ENCODE measurements around the gene MPHOSPH9. TPM values are rescaled to one million over a fixed set of nuclear protein-coding genes. Genes with fewer than 3 reads are reported as not detected.

MPHOSPH9 gene
- total RNA-seq, 4 donors from 2014 or later = 3.5 to 16.8 (median 9.8) TPM

DNA sequence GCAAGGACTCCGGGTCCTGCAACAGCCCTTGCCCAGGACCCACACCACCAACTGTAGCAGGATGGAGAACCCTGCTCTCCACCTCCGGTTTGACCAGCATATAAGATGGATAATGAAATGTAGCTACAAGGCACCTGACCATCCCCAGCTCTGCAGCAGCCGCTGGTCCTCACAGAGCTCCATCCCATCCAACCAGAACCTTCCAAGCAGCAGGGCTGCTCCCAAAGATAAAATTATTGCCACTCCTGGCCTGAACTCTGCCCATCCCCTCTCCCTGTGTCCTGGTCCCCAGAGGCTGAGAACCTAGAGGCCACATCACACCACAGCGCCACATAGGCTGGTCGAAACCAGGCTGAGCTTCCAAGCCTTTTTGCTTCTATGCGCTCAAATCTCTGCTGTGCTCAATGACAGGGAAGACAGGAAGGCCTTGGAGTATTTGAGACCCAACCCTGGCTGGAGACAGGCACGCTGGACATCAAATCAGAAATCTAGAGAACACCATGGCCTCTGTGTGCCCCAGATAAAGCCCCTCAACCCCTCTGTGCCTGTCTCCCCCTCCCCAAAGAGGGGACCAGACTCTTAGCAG is 34.5 kb upstream of the MPHOSPH9 start:
- WGBS, 2 donors = 90 to 95% methylated on average over 7 of the region's 7 CpGs
- TF ChIP-seq, protein P1, sequence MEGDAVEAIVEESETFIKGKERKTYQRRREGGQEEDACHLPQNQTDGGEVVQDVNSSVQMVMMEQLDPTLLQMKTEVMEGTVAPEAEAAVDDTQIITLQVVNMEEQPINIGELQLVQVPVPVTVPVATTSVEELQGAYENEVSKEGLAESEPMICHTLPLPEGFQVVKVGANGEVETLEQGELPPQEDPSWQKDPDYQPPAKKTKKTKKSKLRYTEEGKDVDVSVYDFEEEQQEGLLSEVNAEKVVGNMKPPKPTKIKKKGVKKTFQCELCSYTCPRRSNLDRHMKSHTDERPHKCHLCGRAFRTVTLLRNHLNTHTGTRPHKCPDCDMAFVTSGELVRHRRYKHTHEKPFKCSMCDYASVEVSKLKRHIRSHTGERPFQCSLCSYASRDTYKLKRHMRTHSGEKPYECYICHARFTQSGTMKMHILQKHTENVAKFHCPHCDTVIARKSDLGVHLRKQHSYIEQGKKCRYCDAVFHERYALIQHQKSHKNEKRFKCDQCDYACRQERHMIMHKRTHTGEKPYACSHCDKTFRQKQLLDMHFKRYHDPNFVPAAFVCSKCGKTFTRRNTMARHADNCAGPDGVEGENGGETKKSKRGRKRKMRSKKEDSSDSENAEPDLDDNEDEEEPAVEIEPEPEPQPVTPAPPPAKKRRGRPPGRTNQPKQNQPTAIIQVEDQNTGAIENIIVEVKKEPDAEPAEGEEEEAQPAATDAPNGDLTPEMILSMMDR (IDR thresholded peaks at IDR 0.05) = no peak
- TF ChIP-seq POLR2A (IDR thresholded peaks at IDR 0.05) = no peak
- DNase-seq (ENCODE audit: low spot score in 2 of 2) = no peak
- no peak overlapping the region for H3K4me3 ChIP-seq (ENCODE audit: low read depth, poor library complexity, severe bottlenecking)
- intact Hi-C loops (cut with DNase I; ENCODE audit: low total_unique reads) = no loop called here

DNA sequence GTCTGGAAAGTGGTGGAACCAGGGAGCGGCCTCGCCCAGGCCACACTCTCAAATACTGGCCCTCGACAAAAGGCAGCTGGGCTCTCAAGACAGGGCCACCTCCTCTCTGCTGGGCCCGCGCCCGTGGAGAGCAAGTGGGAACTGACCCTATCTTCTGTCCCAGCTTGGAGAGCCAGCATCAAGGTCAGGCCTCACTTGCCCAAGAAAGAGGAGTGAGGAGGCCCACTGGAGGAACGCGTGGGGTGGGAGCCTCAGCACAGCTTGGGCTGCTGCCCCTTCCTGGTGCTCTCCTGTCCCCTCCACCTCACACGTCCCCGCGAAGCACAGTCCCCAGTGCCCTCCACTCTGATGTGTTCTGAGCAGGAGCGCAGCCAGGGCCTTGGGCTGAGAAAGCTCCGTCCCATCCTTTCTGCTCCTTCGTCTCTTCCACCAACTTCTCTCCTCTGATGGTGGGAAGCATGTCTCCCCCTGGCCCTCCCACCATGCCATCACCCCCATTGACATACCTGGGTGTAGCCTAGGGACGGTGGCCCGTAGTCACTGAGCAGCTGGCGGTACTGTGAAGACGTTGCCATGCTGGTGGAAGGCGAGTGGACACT is 33.8 kb upstream of the MPHOSPH9 start:
- WGBS, 2 donors = 81 to 85% methylated on average over 17 to 19 of the region's 19 CpGs
- TF ChIP-seq, protein P1 (IDR thresholded peaks at IDR 0.05) = no peak
- no peak for TF ChIP-seq POLR2A (IDR thresholded peaks at IDR 0.05)
- intact Hi-C loops (cut with DNase I; ENCODE audit: low total_unique reads) = no loop called here

DNA sequence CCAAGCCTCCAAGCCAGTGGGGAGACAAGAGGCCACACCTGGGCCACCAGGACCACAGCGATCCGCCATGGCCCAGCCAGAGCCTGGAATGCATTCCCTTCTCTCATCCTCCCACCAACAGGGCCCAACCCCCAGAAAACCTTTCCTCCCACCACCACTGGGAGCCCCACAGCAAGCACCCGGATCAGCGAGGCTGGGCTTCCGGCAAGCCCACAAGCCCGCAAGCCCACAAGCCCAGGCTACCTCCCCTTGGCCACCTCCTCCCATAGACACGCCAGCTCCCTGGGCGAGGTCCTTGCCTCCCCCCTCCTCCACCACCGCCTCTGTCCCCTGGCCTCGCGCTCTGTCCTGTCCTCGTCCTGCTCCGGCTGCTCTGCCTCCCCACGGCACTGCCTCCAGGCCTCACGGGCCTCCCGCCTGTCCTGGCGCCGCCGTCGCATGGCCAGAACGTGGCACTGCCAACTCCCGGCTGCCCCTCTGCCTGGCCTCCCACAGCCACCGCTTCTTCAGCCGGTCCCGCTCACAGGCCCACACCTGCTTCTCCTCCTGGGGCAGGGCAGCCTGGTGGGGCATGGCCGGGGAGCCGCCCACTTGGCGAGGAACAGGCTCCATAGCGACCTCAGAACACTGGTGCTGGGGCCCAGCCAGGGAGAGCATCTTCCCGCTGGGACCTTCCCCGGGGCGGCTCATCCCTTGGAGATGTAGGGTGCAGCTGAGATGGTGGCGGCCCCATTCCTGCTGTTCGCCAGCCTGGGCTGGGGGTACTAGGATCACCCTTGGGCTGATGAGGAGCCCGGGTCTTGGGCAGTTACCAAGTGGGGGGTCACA is 33.1 kb upstream of the MPHOSPH9 start:
- DNase-seq (ENCODE audit: low spot score in 2 of 2) = no peak
- WGBS, 2 donors = 70 to 72% methylated on average over 30 to 35 of the region's 35 CpGs
- TF ChIP-seq, protein P1 (IDR thresholded peaks at IDR 0.05) = no peak
- no peak for TF ChIP-seq POLR2A (IDR thresholded peaks at IDR 0.05)
- intact Hi-C loops (cut with DNase I; ENCODE audit: low total_unique reads) = no loop called here
- H3K4me3 ChIP-seq (ENCODE audit: low read depth, poor library complexity, severe bottlenecking) = no peak overlapping the region

More for the DNA sequence above, 33.8 kb upstream of the MPHOSPH9 start:
- no peak for DNase-seq (ENCODE audit: low spot score in 2 of 2)
- no peak overlapping the region for H3K4me3 ChIP-seq (ENCODE audit: low read depth, poor library complexity, severe bottlenecking)

DNA sequence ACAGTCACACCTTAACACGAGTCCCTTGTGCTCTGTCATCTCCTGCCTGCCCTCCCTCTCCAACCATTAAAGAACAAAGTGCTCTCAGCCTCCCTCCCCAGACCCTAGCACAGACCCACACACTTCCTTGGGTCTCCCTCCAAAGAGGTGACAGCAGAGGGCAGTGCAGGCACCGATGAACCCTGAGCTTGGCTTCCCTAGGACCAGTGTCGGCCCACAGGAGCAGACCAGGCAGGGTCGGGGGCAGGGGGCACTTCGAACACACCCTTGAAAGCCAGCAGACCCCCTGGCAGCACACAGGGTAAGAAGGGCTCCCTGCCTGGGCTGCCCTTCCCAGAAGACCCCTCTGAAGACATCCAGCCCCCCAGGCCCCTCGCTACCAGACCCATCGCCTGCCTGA is 31.7 kb upstream of the MPHOSPH9 start:
- TF ChIP-seq, protein P1 (IDR thresholded peaks at IDR 0.05) = no peak
- TF ChIP-seq POLR2A (IDR thresholded peaks at IDR 0.05) = no peak
- DNase-seq (ENCODE audit: low spot score in 2 of 2) = no peak
- intact Hi-C loops (cut with DNase I; ENCODE audit: low total_unique reads) = no loop called here
- WGBS, 2 donors = 62 to 67% methylated on average over 5 to 7 of the region's 7 CpGs
- H3K4me3 ChIP-seq (ENCODE audit: low read depth, poor library complexity, severe bottlenecking) = no peak overlapping the region

DNA sequence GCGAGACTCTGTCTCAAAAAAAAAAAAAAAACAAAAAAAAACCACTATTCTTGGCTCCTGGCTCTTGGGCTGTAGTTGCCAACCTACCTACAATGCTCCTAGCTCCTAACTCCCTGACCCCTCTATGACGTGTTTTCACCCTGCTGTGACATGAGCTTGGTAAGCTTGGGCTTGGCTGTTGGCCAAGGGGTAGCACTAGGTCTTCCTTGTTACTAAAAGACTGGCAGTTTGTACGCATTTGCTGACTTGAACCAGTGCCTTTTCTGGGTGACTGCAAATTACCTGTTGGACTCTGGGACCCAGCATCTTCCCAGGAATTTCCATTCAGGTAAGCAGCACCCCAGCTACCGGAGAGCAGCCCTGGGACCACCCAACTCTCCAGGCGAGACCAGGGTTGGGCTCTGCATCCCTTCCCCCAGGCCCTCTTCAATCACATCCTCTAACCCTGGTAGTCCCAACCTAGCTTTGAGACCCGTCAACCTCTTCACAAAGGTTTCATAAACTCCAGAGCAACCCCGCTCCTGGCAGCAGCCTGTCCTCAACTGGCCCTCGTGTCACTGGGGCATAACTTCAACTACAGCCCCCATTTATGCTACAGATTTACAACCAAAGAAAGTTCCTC is 30.4 kb upstream of the MPHOSPH9 start:
- H3K4me3 ChIP-seq (ENCODE audit: low read depth, poor library complexity, severe bottlenecking) = no peak overlapping the region
- intact Hi-C loops (cut with DNase I; ENCODE audit: low total_unique reads) = no loop called here
- TF ChIP-seq, protein P1 (IDR thresholded peaks at IDR 0.05) = no peak
- no peak for TF ChIP-seq POLR2A (IDR thresholded peaks at IDR 0.05)
- 86 to 92% methylated on average over 8 of the region's 8 CpGs for WGBS, 2 donors
- DNase-seq (ENCODE audit: low spot score in 2 of 2) = no peak

Data from lower leg skin (tissue), 4 donors.